ENCODE results near the gene S1PR5. TPM values are rescaled to one million over a fixed set of nuclear protein-coding genes. Genes with fewer than 3 reads are reported as not detected.

Gene S1PR5
- total RNA-seq, 2 donors from 2014 or later, result 5.1 to 16.3 TPM

- H3K36me3 Mint-ChIP-seq, result peaks cover 4% of the 10 kb centered on the region
- H3K4me1 Mint-ChIP-seq (ENCODE audit: low read depth in 2 of 2), result peaks cover 29 to 32% of the 10 kb centered on the region in 2 donors
- H3K4me3 Mint-ChIP-seq, result peak overlapping the region; percentile 82
- no peaks in the 10 kb centered on the region for H3K27me3 Mint-ChIP-seq
- DNase-seq (ENCODE audit: low spot score), result no peak
- H3K9me3 Mint-ChIP-seq, result no peaks in the 10 kb centered on the region
- H3K27ac Mint-ChIP-seq, result peak overlapping the region; percentile 83 to 95
- no peak for ATAC-seq
These were observed 17.5 kb downstream of the S1PR5 start for GRCh38 chr19:10499550-10500246.

GRCh38 chr19:10497371-10497770 lies 19.9 kb downstream of the S1PR5 start:
- Mint-ChIP-seq H3K27me3 (no peaks in the 10 kb centered on the region), H3K4me3 (no peak overlapping the region), H3K36me3 (peaks cover 4% of the 10 kb centered on the region), H3K9me3 (no peaks in the 10 kb centered on the region), H3K4me1 (ENCODE audit: low read depth in 2 of 2) (peaks cover 24 to 32% of the 10 kb centered on the region in 2 donors), H3K27ac (peak overlapping the region in 1 of 2 donors; percentile 86)
- DNase-seq (ENCODE audit: low spot score), result no peak
- ATAC-seq, result no peak

GRCh38 chr19:10491472-10492047 lies 25.7 kb downstream of the S1PR5 start:
- no peaks in the 10 kb centered on the region for H3K36me3 Mint-ChIP-seq

GRCh38 chr19:10486551-10486950 lies 30.7 kb downstream of the S1PR5 start:
- Mint-ChIP-seq H3K4me3 (no peak overlapping the region), H3K4me1 (ENCODE audit: low read depth in 2 of 2) (peaks cover 3 to 4% of the 10 kb centered on the region in 2 donors), H3K9me3 (no peaks in the 10 kb centered on the region), H3K36me3 (no peaks in the 10 kb centered on the region), H3K27me3 (no peaks in the 10 kb centered on the region), H3K27ac (no peak overlapping the region)
- no peak for ATAC-seq
- DNase-seq (ENCODE audit: low spot score), result no peak

More at GRCh38 chr19:10491472-10492047, 25.7 kb downstream of the S1PR5 start:
- ATAC-seq, result peak in 1 of 2 donors; percentile 17
- H3K9me3 Mint-ChIP-seq, result no peaks in the 10 kb centered on the region
- H3K27me3 Mint-ChIP-seq, result no peaks in the 10 kb centered on the region
- DNase-seq (ENCODE audit: low spot score), result no peak
- H3K27ac Mint-ChIP-seq, result no peak overlapping the region
- no peak overlapping the region for H3K4me3 Mint-ChIP-seq
- H3K4me1 Mint-ChIP-seq (ENCODE audit: low read depth in 2 of 2), result peaks cover 4 to 7% of the 10 kb centered on the region in 2 donors

- Mint-ChIP-seq H3K27me3 (no peaks in the 10 kb centered on the region), H3K27ac (peak overlapping the region; percentile 35 to 85), H3K9me3 (no peaks in the 10 kb centered on the region), H3K4me3 (peak overlapping the region; percentile 77), H3K36me3 (no peaks in the 10 kb centered on the region), H3K4me1 (ENCODE audit: low read depth in 2 of 2) (peaks cover 8 to 10% of the 10 kb centered on the region in 2 donors)
- peak; percentile 98 for ATAC-seq
- peak; percentile 89 for DNase-seq (ENCODE audit: low spot score)
These were observed 38.3 kb downstream of the S1PR5 start for GRCh38 chr19:10478903-10479384.

- Mint-ChIP-seq H3K36me3 (no peaks in the 10 kb centered on the region), H3K27ac (no peak overlapping the region), H3K4me1 (ENCODE audit: low read depth in 2 of 2) (peaks cover 8 to 10% of the 10 kb centered on the region in 2 donors), H3K27me3 (no peaks in the 10 kb centered on the region), H3K4me3 (peak overlapping the region; percentile 77), H3K9me3 (no peaks in the 10 kb centered on the region)
- ATAC-seq, result no peak
- DNase-seq (ENCODE audit: low spot score), result no peak
These were observed 38.8 kb downstream of the S1PR5 start for GRCh38 chr19:10478476-10478875.

- Mint-ChIP-seq H3K27me3 (no peaks in the 10 kb centered on the region), H3K4me1 (ENCODE audit: low read depth in 2 of 2) (peaks cover 8 to 10% of the 10 kb centered on the region in 2 donors)
- ATAC-seq, result no peak
These were observed 42.2 kb downstream of the S1PR5 start for GRCh38 chr19:10474962-10475451.

GRCh38 chr19:10473192-10473591 lies 44.1 kb downstream of the S1PR5 start:
- H3K27me3 Mint-ChIP-seq, result no peaks in the 10 kb centered on the region
- DNase-seq (ENCODE audit: low spot score) (no peak), ATAC-seq (no peak)
- no peaks in the 10 kb centered on the region for H3K4me1 Mint-ChIP-seq (ENCODE audit: low read depth in 2 of 2)
- no peaks in the 10 kb centered on the region for H3K9me3 Mint-ChIP-seq
- H3K27ac Mint-ChIP-seq, result no peak overlapping the region
- H3K36me3 Mint-ChIP-seq, result no peaks in the 10 kb centered on the region
- H3K4me3 Mint-ChIP-seq, result no peak overlapping the region

More at GRCh38 chr19:10474962-10475451, 42.2 kb downstream of the S1PR5 start:
- H3K4me3 Mint-ChIP-seq, result no peak overlapping the region
- no peaks in the 10 kb centered on the region for H3K9me3 Mint-ChIP-seq
- no peak for DNase-seq (ENCODE audit: low spot score)
- no peak overlapping the region for H3K27ac Mint-ChIP-seq
- H3K36me3 Mint-ChIP-seq, result no peaks in the 10 kb centered on the region

GRCh38 chr19:10471909-10472308 lies 45.3 kb downstream of the S1PR5 start:
- Mint-ChIP-seq H3K9me3 (no peaks in the 10 kb centered on the region), H3K27me3 (no peaks in the 10 kb centered on the region), H3K36me3 (peaks cover 1% of the 10 kb centered on the region), H3K4me1 (ENCODE audit: low read depth in 2 of 2) (peaks cover 0 to under 1% of the 10 kb centered on the region in 2 donors), H3K27ac (no peak overlapping the region), H3K4me3 (no peak overlapping the region)
- ATAC-seq (no peak), DNase-seq (ENCODE audit: low spot score) (no peak)

- Mint-ChIP-seq H3K4me1 (ENCODE audit: low read depth in 2 of 2) (peaks cover 0 to 2% of the 10 kb centered on the region in 2 donors), H3K27ac (no peak overlapping the region), H3K36me3 (peaks cover 4% of the 10 kb centered on the region), H3K27me3 (no peaks in the 10 kb centered on the region), H3K9me3 (no peaks in the 10 kb centered on the region), H3K4me3 (no peak overlapping the region)
- ATAC-seq (no peak), DNase-seq (ENCODE audit: low spot score) (no peak)
These were observed 49.1 kb downstream of the S1PR5 start for GRCh38 chr19:10468133-10468532.

- peaks cover 0 to 7% of the 10 kb centered on the region in 2 donors for H3K4me1 Mint-ChIP-seq (ENCODE audit: low read depth in 2 of 2)
- ATAC-seq (no peak), DNase-seq (ENCODE audit: low spot score) (no peak)
- no peak overlapping the region for H3K4me3 Mint-ChIP-seq
- H3K36me3 Mint-ChIP-seq, result peaks cover 4% of the 10 kb centered on the region
- H3K9me3 Mint-ChIP-seq, result no peaks in the 10 kb centered on the region
- H3K27me3 Mint-ChIP-seq, result no peaks in the 10 kb centered on the region
- H3K27ac Mint-ChIP-seq, result no peak overlapping the region
These were observed 50.0 kb downstream of the S1PR5 start for GRCh38 chr19:10467104-10467706.

GRCh38 chr19:10464456-10464855 lies 52.8 kb downstream of the S1PR5 start:
- H3K9me3 Mint-ChIP-seq, result no peaks in the 10 kb centered on the region
- peaks cover 4% of the 10 kb centered on the region for H3K36me3 Mint-ChIP-seq
- H3K27me3 Mint-ChIP-seq, result no peaks in the 10 kb centered on the region
- H3K4me3 Mint-ChIP-seq, result no peak overlapping the region
- H3K27ac Mint-ChIP-seq, result no peak overlapping the region
- peaks cover 0 to 10% of the 10 kb centered on the region in 2 donors for H3K4me1 Mint-ChIP-seq (ENCODE audit: low read depth in 2 of 2)
- DNase-seq (ENCODE audit: low spot score) (no peak), ATAC-seq (no peak)

Measured in natural killer cell treated with Interleukin-12 subunit alpha and Interleukin-12 subunit beta and Interleukin-15 and Interleukin-18, amount 100 ng/mL, for 72 hours (primary cell).